Sigmoid colon (tissue), 4 donors: ENCODE results near the gene NOC4L.

Experiments used
- POLR2A ChIP-seq, 2 donors: fragments of 450-650 bp; IDR thresholded peaks; one replicate each; pipeline ENCODE4 v1.6.1; 2016; ENCODE audit warnings: antibody characterized with exemption in 2 of 2, mild to moderate bottlenecking in 2 of 2, moderate library complexity in 2 of 2
- POLR2AphosphoS5 ChIP-seq, 4 donors: sonication (generic); formaldehyde crosslinking; IDR thresholded peaks; one replicate each; pipeline ENCODE4 v1.6.1; 2017; ENCODE audit warnings: antibody characterized with exemption in 4 of 4
- TF ChIP-seq, protein P1 (sequence below), 4 experiments: fragments of 450-650 bp in 3 of 4; fragments of 200-600 bp in 1 of 4; IDR thresholded peaks; one replicate each; pipeline ENCODE4 v1.5.1; 2016 to 2019; ENCODE audit warnings: antibody characterized with exemption in 4 of 4, mild to moderate bottlenecking in 3 of 4, moderate library complexity in 2 of 4

DNA sequence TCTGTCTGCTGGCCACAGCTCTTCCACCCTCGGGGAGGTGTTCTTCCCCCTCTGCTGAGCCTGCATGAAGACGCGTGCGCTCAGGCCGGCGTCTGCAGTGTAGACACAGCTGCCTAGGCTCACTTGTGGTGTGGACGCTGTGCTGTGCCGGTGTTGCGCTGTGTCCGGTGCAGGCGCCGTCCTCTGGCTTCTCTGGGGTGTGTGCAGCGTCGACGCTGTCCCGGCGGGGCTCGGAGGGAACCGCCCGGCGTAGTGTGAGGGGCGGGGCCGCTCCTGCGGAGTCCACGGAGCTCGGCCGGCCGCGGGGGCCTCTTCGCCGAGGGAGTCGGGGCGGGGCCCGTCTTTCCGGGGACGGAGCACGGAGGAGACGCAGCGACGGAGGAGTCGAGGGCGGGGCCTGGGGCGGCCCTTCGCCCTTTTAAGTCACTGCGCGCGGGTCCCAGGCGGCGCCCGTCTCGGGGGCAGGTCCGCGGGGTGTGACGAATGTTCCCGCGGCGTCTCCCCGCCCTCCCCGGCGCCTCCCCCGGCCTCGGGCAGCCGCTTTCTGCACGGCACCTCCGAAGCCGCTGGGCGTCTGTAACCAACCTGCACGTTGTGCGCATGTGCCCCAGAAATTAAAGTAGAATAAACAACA is 45.2 kb downstream of the NOC4L start:
- TF ChIP-seq, protein P1, sequence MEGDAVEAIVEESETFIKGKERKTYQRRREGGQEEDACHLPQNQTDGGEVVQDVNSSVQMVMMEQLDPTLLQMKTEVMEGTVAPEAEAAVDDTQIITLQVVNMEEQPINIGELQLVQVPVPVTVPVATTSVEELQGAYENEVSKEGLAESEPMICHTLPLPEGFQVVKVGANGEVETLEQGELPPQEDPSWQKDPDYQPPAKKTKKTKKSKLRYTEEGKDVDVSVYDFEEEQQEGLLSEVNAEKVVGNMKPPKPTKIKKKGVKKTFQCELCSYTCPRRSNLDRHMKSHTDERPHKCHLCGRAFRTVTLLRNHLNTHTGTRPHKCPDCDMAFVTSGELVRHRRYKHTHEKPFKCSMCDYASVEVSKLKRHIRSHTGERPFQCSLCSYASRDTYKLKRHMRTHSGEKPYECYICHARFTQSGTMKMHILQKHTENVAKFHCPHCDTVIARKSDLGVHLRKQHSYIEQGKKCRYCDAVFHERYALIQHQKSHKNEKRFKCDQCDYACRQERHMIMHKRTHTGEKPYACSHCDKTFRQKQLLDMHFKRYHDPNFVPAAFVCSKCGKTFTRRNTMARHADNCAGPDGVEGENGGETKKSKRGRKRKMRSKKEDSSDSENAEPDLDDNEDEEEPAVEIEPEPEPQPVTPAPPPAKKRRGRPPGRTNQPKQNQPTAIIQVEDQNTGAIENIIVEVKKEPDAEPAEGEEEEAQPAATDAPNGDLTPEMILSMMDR (IDR thresholded peaks at IDR 0.05): peak in 1 of 4 experiments; percentile 10
- no peak for TF ChIP-seq POLR2A (IDR thresholded peaks at IDR 0.05)
- TF ChIP-seq POLR2AphosphoS5 (IDR thresholded peaks at IDR 0.05): peak in 3 of 4 donors; percentile 30 to 58 (median 50)
